Heart left ventricle (tissue), 16 donors: ENCODE measurements around the gene MSH5. TPM values are rescaled to one million over a fixed set of nuclear protein-coding genes. Genes with fewer than 3 reads are reported as not detected.
"Not testable (repeated sequence)": the region's sequence is repeated elsewhere in the genome, so short reads cannot be mapped to it uniquely, and the experiment has no call there.

Experiments used
- ATAC-seq, 4 donors: fragments of 200-7000 bp; cut with Tn5 transposase; one replicate each; pipeline ENCODE4 v1.9.1; 2020 to 2022; ENCODE audit warnings: moderate library complexity in 4 of 4, mild to moderate bottlenecking in 3 of 4, moderate number of reproducible peaks in 1 of 4
- DNase-seq, 5 donors: peaks; one replicate each; pipeline ENCODE4 v3.0.0-alpha.2; 2020
- H3K27ac ChIP-seq, 12 donors: fragments of 200-600 bp; sonication (generic) in 4 of 12; one replicate each; pipeline versions ENCODE4 v1.5.0 to v1.8.0; 2016 to 2022; ENCODE audit warnings: mild to moderate bottlenecking in 2 of 12
- H3K27me3 ChIP-seq, 9 donors: fragments of 200-600 bp; sonication (generic) in 2 of 9; one replicate each; pipeline versions ENCODE4 v1.5.1 to v1.8.0; 2016 to 2022; ENCODE audit warnings: mild to moderate bottlenecking in 3 of 9
- H3K36me3 ChIP-seq, 9 donors: fragments of 200-600 bp; sonication (generic) in 2 of 9; one replicate each; pipeline versions ENCODE4 v1.5.0 to v1.8.0; 2018 to 2022; ENCODE audit warnings: mild to moderate bottlenecking in 2 of 9
- H3K4me1 ChIP-seq, 12 donors: fragments of 200-600 bp; sonication (generic) in 4 of 12; one replicate each; pipeline versions ENCODE4 v1.5.0 to v1.8.0; 2016 to 2022; ENCODE audit warnings: mild to moderate bottlenecking in 3 of 12
- H3K4me3 ChIP-seq, 12 donors: fragments of 200-600 bp; sonication (generic) in 4 of 12; one replicate each; pipeline versions ENCODE4 v1.5.0 to v1.8.0; 2017 to 2022; ENCODE audit warnings: mild to moderate bottlenecking in 9 of 12, moderate library complexity in 4 of 12
- H3K9me3 ChIP-seq, 12 donors: fragments of 200-600 bp; sonication (generic) in 4 of 12; one replicate each; pipeline versions ENCODE4 v1.5.0 to v1.8.0; 2016 to 2022; ENCODE audit warnings: mild to moderate bottlenecking in 1 of 12
- CTCF ChIP-seq, 12 donors: fragments of 200-600 bp; sonication (generic) in 4 of 12; IDR thresholded peaks; one replicate each; pipeline versions ENCODE4 v1.5.0 to v1.8.0; 2018 to 2022; ENCODE audit warnings: antibody characterized with exemption in 12 of 12, mild to moderate bottlenecking in 5 of 12
- POLR2A ChIP-seq, 2 donors: fragments of 450-650 bp; IDR thresholded peaks; one replicate each; pipeline ENCODE4 v1.6.1; 2017; ENCODE audit warnings: antibody characterized with exemption in 2 of 2, mild to moderate bottlenecking in 2 of 2, moderate library complexity in 2 of 2
- WGBS, 4 donors: extraction: QIAGEN DNeasy Blood & Tissue Kit in 2 of 4; methylation state at CpG; one replicate each; pipeline versions ENCODE4 v1.1.5 to v1.1.7; 2013 to 2018; 5-methylcytosine and 5-hydroxymethylcytosine counted together
- intact Hi-C, 10 donors: fragments of 100-400 bp; cut with DNase I; formaldehyde crosslinking; loops; one replicate each; pipeline versions ENCODE4 v1.11.1 to v1.14.2; 2022
- polyA plus RNA-seq, 2 donors: library from polyadenylated mRNA; stranded (reverse); fragments of 200-250 nt; gene quantifications; one replicate each; pipeline ENCODE4 v1.2.3, GENCODE V29; 2013
- total RNA-seq, 9 donors: library from RNA; depleted of rRNA in 2 of 9; stranded (reverse); fragments of >200 nt in 2 of 9; fragmentation: NEBNext Ultra II Directional in 3 of 9; extraction: Animal tissue kit (Norgen Biotek cat#: 25700) in 3 of 9; gene quantifications; one replicate each; pipeline versions ENCODE4 v1.1.0 to v1.2.4, GENCODE V29; 2016 to 2023
- donor health status: ischemic (EF 13 %, LVEDD 7.1; RV severe dilation, severe dysfunction).
- donor health status: healthy with polysubstance abuse.
- donor health status: DM: no; HTN: yes; CAD: no.
- donor health status: DM: no; HTN: no; CAD: no.
- donor health status: ischemic (EF 25% LVEDD 6.9; RV normal size, moderate dysfunction).
- donor health status: ischemic (EF 25% LVEDD 5.7; RV mildly dilated, moderate dysfunction).
- donor health status: healthy.
- donor health status: DM: yes; HTN: yes; CAD: no.
- donor health status: ischemic (EF 35%, LVEDD 5.7; RV mildly dilated, moderate dysfunction).
- donor health status: nonischemic (EF 11% LVEDD 7.7; RV severe dilation, severe dysfunction).
- donor health status: DM: yes; HTN: yes; CAD: no.
- donor health status: PGD.
- donor health status: ischemic (EF 29% LVEDD 5.4; RV normal size, mild dysfunction).
- donor health status: nonischemic (EF 23%, LVEDD 6.1; RV moderate dilation, normal function).

Gene MSH5
- total and polyA plus RNA-seq, 11 donors, result 0.44 to 8.4 (median 1.9) TPM

- DNase-seq (no peak), ATAC-seq (no peak)
- TF ChIP-seq POLR2A (IDR thresholded peaks at IDR 0.05) (no peak), CTCF (IDR thresholded peaks at IDR 0.05) (no peak)
- Histone ChIP-seq H3K4me3 (no peak overlapping the region), H3K27ac (no peak overlapping the region), H3K9me3 (no peaks in the 10 kb centered on the region), H3K4me1 (peaks cover 0 to 38% (median 18%) of the 10 kb centered on the region in 12 donors), H3K36me3 (peaks cover 0 to 56% (median 29%) of the 10 kb centered on the region in 9 donors), H3K27me3 (no peaks in the 10 kb centered on the region)
- intact Hi-C loops, result loop anchor here in 2 of 10 donors (5.0 to 10.0 kb wide), 2 partner anchors 40 to 58 kb away; partner anchors contain the start of gene CLIC1 (in 1 of the 2)
- WGBS, 4 donors, result 89 to 96% (median 91%) methylated on average over 11 to 12 of the region's 12 CpGs
These were observed 53.0 kb downstream of the MSH5 start for GRCh38 chr6:31792761-31793171.

- ATAC-seq, H3K9me3 ChIP-seq, H3K27me3 ChIP-seq, DNase-seq: not testable (repeated sequence)
- H3K27ac ChIP-seq, result peak overlapping the region in 2 of 12 donors; percentile 94 to 98
- 86 to 94% (median 91%) methylated on average over 6 of the region's 6 CpGs for WGBS, 4 donors
- peaks cover 0 to 55% (median 29%) of the 10 kb centered on the region in 9 donors for H3K36me3 ChIP-seq
- peaks cover 0 to 41% (median 18%) of the 10 kb centered on the region in 12 donors for H3K4me1 ChIP-seq
- peak overlapping the region in 1 of 12 donors; percentile 97 for H3K4me3 ChIP-seq
- intact Hi-C loops, result loop anchor here in 5 of 10 donors (2.0 to 10.0 kb wide), 4 partner anchors 33 to 59 kb away; partner anchors contain the start of genes CLIC1 (in 1 of the 5) and HSPA1B (in 1 of the 5)
These were observed 54.1 kb downstream of the MSH5 start for GRCh38 chr6:31793927-31794245.

GRCh38 chr6:31794294-31794865 is 54.6 kb downstream of the MSH5 start:
- H3K27ac ChIP-seq, result peak overlapping the region; percentile 87 to 99 (median 96)
- H3K4me3 ChIP-seq, result peak overlapping the region; percentile 67 to 98 (median 84)
- DNase-seq (no peak), ATAC-seq (no peak)
- H3K4me1 ChIP-seq, result peaks cover 0 to 41% (median 18%) of the 10 kb centered on the region in 12 donors
- WGBS, 4 donors, result 28 to 35% (median 31%) methylated on average over 7 of the region's 7 CpGs
- TF ChIP-seq CTCF (IDR thresholded peaks at IDR 0.05) (no peak), POLR2A (IDR thresholded peaks at IDR 0.05) (no peak)
- H3K27me3 ChIP-seq, result no peaks in the 10 kb centered on the region
- H3K9me3 ChIP-seq, result no peaks in the 10 kb centered on the region
- peaks cover 0 to 51% (median 26%) of the 10 kb centered on the region in 9 donors for H3K36me3 ChIP-seq
- intact Hi-C loops, result loop anchor here in 5 of 10 donors (2.0 to 10.0 kb wide), 4 partner anchors 32 to 60 kb away; partner anchors contain the start of genes CLIC1 (in 1 of the 5) and HSPA1B (in 1 of the 5)

- intact Hi-C loops, result loop anchor here in 5 of 10 donors (2.0 to 10.0 kb wide), 4 partner anchors 32 to 60 kb away; partner anchors contain the start of genes CLIC1 (in 1 of the 5) and HSPA1B (in 1 of the 5)
- peak in 3 of 4 donors; percentile 8 to 42 (median 32) for ATAC-seq
- Histone ChIP-seq H3K27ac (peak overlapping the region; percentile 87 to 99 (median 96)), H3K9me3 (no peaks in the 10 kb centered on the region), H3K4me1 (peaks cover 0 to 41% (median 18%) of the 10 kb centered on the region in 12 donors), H3K36me3 (peaks cover 0 to 46% (median 24%) of the 10 kb centered on the region in 9 donors), H3K4me3 (peak overlapping the region; percentile 67 to 98 (median 84)), H3K27me3 (no peaks in the 10 kb centered on the region)
- 1 to 5% (median 3%) methylated on average over 35 to 44 of the region's 44 CpGs for WGBS, 4 donors
- DNase-seq, result peak in 1 of 5 donors; percentile 51
- TF ChIP-seq CTCF (IDR thresholded peaks at IDR 0.05) (no peak), POLR2A (IDR thresholded peaks at IDR 0.05) (no peak)
These were observed 55.2 kb downstream of the MSH5 start for GRCh38 chr6:31794866-31795615.
